CD4-positive, alpha-beta T cell treated with Interleukin-10 for 1 hour (primary cell): Measurements from ENCODE around the gene PAX3.

ENCODE experiments used
- DNase-seq: peaks from one replicate; pipeline ENCODE4 v3.0.0-alpha.2; 2020

The PAX3 gene

DNA sequence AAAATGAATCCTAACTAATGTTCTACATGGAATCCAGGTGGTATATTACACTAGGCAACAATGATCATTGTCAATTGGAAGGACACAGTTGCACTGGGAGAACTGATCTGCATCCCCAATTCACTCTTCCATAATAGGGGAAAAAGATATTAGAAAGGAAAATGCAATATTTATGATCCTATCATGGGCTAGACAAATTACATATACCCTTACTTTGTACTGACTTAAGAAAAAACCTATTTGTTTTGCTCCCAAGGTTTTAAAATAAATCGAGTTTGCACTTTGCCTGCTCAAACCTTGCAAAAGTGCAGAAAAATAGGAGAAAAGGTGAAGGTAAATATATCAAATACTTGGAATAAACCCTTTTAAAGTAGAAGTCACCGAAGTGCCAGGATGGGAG lies 11.0 kb upstream of the PAX3 start:
- DNase-seq: no peak

DNA sequence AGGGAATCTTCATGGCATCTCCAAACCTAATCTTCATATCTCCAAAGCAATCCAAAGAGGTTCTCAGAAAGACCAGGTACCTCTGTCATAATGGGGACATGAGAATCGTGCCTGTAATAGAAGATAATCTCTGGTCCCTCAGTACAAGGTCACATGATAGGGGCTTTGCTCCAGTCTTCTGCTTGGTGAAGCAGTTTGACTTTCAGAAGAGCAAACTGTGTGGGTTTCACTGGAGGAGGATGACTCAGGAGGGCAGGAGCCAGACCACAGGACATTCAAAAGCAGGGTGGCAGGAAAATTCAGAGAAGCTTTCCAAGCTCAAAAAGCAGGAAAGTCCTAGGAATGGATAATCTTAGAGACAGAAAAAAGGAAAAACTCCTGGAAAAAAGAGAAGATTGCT lies 10.6 kb upstream of the PAX3 start:
- no peak for DNase-seq

DNA sequence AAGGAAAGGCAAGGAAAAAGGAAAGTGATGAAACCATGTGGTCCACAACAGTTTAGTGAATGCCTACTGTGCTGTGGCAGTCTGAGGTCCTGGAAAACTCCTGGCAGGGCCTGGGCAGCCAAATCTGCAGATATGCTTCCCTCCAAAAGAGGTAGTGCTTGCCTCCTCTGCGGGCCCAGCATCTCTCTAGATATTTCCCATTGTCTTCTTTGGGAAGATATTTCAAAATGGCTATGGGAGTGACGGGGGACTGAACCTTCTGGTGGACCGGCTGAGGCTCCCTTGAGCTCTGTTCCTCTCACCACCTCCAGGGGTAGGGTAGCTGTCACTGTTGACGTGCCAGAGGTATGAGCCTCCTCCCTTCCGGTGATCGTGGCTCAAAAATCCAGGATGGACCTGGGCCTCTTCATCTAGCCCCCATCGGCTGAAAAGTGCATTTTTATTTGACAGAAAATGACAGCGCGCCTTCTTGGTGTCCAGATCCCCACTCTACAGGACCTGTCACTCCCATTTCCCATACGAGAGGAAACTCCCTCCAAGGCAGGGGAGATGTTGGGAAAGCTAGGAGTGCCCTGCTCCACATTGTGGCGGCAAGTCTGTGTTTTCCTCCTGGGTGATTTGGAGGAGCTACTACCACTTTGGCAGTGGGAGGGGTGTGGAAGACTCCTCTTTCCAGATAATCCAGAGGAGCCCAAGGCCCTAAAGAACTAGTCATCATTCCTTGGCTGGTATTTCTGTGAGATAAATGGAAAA lies 9.4 kb upstream of the PAX3 start:
- DNase-seq: no peak

DNA sequence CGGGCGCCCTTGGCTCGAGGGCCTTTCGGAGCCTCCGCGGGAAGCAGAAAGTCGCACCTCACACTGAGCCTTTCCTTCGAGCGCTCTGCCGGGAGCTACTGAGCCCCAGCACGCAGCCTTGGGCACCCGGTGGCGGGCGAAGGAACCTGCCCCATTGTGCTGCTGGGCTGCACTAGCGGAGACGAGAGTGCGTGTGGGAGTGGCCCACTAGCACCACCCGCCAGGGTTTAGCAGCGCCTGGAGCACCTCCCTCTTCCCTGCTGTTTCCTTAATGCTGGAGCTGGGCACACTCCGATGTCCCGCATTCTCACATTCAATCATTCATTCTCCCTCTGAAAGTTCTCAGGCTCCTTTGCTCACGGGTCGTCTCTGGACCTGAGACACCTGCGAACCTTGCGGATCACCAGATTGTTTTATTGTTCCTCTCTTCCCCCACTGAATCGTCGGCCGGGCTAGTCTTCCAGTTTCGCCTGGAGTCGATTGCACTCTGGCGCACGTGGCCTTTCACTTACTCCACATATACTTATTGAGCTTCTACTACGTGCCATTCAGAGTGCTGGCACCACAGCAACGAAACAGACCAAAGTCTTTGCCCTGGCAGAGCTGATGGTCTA lies 8.5 kb upstream of the PAX3 start:
- DNase-seq: no peak

DNA sequence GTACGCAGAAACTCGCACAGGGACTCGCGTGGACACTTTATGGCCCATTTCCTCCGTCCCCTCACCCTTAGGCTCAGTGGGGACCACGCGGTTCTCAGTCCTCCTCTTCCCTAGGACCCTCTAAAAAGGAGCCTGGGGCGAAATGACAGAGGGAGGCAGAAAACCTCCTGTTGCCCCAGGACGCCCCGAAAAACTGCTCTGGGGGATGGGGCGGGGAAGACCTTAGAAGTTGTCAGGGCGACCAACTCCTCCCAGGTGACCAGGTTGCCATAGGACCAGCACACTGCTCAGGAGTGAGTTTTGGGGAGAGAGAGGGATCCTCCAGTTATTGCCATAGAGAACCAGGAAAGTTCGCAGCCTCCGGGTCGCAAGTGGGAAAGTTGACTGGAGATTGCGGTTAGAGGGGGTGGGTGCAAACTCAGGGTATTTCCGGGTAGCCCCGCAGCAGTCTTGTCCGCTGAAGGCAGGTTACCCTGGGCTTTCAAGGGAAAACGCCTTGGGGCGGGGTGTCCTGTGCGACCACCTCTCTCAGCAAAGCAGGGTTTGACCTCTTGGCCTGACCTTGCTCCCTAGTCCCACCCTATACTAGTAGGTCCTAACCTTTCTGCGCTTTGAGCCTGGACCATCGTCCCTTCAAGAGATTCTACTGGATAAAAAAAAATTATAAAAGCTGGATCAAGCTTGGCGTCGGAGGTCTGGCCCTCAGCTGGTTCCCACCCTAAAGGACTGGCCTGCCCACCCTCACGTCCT lies 7.8 kb upstream of the PAX3 start:
- DNase-seq: no peak

DNA sequence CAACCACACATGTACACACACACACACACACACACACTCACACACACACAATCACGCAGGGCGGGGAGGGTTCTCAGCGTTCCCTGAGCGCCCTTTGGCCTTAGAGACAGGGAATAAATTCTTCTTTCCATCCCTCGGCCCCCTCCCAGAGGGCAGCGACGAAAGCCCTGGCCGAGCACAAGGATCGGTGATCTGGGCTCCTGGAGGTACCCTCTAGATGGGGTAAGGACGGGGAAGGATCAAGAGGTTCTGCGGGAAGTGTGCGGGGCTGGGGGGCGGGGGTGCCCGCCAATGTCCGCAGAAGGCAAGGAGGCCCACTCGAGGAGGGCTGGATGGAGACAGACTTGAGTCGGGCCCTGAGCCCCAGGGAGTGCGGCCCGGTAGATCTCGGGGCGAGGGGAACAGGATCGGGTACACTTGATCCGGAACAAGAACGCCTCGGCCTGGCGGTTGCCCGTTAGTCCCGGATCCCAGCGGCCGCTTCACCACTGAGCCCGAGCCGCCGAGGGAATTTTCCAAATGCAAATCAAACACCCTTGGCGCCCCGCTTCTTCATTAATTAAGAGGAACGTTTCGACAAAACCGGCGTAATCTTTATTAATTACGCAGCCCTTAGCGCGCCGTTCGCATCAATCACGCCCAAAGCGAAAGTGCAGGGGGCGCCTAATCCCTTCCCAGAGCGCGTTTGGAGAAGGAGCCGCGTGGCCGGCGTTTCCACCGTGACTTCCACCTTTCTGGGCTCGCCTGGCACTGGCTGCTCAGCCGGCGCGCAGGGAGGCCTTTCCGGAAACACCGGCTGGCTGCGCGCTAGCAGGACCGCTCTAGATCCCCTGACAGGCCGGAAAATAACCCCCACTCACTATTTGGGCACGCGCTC lies 7.0 kb upstream of the PAX3 start:
- DNase-seq: no peak

DNA sequence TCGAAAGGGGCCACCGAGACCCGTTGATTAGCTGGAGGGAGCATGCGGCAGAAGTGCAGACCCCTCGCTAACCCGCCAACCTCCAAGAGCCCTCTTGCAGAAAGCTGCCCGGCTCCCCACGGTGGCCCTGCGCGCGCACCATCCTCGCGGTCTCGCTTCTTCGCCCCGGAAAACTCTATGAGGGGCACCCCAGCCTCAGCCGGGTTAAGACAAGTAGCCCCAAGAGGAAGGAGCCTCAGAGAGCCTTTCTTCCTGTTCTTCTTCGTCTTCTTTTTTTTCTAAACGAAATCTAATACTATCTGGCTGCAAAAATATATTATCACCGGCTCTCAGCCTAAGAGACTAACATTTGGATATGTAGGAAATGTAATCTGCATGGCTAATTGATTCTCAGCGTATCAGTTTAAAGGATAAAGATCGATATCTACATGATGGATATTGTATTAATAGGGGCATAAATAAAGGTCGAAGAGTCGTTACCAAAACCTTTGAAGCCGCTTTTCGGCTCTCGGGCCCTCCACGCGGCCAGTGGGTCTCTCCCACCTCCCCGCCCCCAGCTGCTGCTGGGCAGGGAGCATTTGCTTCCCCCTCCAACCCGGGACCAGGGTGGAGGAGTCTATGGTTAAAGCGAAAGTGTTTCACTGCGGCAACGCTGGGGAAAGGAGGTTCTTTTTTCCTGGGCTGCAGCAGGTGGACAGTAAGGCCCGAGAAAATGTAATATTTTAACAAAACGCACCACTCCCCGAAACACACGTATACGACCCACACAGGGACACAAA lies 6.1 kb upstream of the PAX3 start:
- DNase-seq: no peak

DNA sequence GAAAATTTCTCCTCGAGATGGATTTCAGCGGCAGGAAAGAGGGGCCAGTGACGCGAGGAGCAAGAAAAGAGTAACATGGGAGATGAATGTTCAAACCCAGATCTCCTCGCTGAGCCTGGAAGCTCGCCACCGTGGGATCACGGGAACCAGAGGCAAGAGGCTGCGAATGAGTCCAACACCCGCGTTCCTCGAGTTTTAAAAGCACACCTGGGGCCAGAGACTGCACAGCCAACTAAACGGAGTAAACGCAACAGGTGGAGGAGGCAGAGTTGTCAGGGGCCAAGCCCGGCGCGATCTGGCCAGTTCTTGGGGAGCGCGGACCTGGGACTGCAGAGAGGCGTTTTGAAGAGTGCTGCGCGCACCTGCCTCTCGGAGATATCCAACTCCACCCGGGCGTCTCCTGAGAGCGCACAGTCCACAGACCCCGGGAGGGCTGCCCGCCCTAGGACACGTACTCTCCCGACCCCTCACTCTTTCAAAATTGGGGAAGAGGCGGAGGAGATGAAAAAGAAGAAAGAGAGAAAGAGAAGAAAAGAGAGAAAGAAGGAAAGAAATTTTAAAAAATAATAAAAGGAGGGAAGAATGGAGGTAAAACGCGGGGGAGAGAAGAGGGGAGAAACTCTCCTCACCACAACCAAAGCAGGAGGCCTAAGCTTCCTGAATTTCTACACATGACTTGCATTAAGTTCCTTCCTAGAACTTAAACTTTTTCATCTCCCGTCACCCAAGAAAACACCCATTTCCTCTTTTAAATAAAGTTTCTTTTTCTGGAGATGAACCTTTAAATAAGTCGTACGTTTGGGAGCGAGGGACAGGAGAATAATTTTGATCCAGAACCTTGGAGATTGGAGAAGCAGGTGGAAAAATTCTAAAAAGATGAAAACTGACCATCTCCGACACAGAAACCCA lies 5.3 kb upstream of the PAX3 start:
- no peak for DNase-seq

DNA sequence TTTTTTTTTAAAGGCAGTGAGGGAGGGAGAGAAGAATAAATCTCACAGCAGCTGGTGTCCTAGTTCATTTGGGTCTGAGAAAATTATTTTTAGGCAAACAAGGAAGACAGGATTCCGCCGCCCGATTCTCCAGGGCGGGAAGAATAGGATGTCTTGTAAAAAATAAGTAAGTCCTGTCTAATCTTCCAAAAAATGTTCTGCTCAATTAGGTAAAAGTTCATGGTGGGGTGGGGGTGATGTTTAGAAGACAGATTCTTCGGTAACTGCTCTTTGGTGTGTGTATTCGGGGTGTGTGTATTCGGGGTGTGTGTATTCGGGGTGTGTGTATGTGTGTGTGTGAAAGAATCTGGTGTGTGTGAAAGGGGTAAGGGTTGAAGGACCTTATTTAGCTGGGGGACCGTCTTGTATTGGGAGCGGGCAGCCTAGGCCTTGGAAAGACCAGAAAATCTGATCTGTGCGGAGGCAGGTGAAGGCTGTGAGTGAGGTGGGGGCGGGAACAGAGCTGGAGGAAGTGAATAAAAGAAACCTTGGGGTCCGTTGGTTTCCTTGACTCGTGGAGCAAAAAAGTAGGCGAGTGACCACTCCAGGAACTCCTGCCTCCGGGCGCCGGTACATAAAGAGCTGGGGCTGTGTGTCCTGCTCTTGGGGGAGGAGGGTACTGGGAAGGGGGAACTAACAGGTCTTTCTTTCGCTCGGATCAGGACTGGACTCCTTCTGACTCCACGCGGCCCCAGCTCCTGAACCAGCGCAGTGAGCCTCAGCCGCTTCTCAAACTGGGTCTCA lies 4.4 kb upstream of the PAX3 start:
- DNase-seq: no peak

DNA sequence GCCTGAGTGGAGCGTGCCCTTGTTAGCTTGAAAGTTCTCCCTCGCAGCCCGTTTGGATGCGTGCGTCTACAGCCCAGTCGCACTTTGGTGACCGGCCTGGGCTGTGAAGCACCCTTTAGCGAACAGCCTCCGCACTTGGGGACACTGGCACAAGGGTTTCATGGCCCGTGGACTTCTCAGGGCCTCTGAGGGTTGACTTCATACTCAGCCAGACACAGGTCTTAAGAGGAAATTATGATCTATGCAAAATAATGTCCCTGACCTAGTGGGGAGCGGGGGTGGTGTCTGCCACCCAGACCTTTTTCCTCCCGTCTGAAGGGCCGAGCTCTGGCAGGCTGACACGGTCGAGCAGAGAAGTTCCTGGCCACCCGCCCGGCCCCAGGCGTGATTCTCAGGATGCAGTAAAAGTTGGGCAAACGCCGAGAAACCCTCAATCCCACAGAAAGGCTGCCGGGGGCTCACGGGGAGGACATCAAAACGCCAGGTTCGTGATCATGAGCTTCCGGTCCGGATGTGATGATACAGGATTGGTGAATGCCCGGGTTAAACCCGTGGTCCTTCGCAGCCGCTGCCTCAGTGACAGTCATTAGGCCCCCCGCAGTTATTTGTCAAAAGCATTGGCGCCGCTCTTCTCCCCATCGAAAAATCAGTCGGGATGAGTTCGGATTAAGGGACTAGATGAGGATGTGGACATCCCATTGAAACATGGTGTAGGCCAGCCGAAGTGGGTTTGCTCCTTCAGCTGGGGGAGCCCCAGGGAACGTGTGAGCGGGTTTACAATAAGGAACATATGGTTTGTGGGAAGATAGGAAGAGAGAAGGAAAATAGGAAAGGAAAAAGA lies 3.6 kb upstream of the PAX3 start:
- DNase-seq: no peak

DNA sequence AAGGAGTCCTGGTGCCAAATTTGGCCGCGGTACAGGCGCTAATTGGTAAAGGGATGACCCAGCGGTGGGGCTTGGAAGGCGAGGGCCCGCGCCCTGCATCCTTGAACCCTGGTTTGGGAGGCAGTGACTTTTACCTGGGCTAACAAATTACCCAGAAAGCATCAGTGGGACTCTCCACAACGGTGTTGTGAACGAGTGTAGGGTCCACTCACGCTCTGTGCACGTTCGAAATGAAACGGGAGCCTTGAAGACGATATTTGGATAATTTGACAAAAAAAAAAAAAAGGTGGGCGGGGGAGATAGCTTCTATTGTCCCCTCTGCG lies 3.0 kb upstream of the PAX3 start:
- DNase-seq: no peak

DNA sequence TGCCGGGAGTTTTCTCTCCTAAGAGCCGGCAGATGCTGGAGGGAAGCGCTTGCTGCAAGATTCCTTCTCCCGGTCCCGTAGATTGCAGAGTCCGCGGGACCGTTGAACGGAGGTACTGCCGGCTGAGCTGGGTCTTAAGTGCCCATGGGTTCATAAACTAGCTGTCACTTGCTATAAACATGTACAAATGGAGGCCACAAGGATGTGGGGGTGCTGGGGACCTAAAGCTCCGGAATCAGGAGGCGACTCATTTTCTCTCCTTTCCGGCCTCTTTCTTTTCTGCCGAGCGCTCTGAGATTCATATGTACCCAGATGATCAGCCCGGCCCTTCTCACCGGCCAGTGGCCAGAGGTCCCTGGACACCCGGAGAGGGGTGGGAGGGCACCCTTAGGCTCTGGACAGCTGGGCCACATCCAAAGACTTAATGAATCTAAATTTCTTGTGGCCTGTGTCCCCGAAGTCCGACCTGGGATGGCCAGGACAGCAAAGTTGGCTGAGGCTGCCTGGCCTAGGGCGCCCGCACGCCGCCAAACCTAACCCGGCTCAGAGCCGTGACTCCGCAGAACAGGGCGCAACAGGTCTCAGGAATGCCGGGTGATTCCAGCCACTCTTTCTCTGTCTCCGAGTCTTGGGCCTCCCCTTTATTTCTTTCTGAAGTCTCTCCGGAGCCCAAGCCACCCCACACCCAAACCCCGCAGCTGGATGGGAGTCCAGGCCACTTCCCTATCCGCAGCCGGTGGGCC lies 2.4 kb upstream of the PAX3 start:
- no peak for DNase-seq

DNA sequence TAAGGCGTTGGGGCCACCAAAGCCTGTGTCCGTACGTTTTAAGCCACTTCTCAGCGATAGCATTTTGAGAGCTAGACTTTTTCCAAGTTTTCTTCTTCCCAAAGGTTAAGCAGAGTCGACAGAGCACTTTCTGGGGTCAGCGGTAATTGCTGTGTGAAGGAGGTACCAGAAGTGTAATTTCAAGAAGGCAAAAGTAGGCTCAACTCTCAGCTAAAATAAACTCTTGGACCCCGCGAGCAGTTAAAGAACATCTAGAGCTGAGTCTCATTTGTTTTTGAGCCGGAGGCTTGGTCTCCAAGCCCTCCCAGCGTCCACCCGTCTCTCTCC lies 1.9 kb upstream of the PAX3 start:
- DNase-seq: no peak

DNA sequence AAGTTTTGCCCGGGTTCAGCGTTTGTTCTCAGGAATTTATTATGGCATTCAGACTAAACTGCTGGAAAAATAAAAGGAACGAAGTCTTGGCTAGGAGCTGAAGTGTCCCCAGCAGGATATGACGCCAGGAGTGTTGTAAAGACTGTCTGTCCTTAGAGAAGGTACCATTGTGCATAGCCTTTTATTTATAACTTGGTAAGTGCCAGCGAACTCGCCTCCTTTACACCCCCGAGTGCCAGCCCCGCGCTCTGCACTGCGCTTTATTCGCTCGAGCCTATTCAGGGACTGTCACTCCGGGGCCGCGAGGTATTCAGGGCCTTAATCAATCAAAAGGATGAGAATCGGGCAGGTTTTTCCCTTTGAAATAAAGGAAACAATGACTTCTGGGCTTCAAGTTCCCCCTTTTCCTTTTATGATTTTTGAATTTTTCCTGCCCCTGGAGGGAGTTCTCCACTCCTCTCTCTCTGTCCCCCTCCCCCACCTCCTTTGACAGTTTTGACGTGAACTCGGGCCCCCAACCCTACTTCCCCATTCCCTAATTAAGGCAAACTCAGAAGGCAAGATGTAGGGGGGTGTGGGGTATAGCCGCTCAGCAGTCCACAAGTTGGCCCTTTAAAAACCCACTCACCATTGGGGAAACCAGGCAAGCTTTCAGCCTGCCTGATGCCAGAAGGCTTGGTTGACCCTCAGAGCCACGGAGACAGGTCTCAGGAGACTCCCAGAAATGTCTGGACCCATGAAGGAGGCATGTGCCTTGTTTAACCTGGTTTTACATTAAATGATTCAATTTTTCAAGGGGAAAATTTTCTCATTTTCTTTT lies 1.3 kb upstream of the PAX3 start:
- no peak for DNase-seq

DNA sequence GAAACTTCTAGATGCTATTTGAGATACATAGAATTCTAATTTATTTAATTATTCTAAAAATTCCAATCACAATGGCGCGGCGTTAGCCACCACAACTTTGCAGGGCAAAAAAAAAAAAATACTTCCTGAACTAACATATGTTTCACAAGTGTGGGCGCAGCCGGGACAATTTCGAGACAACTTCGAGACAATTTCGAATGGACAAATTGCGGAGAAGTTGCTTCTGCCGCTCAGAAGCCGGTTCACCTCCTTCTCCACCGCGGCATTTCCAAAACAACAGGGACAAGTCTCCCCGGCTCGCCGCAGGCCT lies 842 bp downstream of the PAX3 start:
- no peak for DNase-seq

DNA sequence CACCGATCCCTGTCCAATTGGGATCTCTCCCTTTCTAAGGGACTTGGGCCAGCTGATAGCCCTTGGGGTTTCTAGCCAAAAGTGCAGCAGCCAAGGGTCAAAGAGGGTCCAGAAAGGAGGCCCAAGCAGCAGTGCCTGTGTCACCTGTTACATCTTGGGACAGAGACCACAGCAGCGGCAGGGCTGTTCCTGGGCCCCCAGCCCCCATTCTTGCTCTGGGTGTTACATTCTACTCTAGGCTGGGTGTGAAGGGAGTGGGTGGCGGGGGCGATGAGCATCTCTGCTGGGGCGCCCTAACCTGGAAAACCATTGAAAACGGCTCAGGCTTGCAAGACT lies 1.2 kb downstream of the PAX3 start:
- no peak for DNase-seq

DNA sequence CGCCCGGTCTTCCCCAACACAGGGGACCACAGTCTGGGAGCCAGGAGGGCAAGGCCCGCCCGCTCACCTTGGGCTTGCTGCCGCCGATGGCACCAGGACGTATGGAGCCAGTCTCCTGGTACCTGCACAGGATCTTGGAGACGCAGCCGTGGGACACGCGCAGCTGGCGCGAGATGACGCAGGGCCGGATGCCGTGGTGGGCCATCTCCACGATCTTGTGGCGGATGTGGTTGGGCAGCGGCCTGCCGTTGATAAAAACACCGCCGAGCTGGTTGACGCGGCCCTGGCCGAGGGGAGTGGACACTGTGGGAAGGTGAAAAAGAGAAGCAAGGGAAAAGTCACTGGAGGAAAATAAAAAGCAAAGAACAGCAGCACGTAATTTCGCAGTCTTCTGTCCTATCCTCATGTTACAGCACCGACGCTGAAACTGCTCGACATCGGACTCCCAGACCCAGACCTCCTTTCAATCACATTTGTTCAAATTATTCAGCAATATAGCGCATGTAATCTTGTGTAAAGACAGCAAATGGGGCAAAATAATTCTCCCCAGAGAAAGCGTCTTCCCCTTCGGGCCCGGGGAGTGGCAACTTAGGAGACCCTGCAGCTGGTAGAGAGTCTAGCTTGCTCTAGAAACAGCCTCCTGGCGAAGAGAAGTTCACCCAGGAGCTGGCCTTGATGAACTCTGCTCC lies 1.7 kb downstream of the PAX3 start:
- no peak for DNase-seq

DNA sequence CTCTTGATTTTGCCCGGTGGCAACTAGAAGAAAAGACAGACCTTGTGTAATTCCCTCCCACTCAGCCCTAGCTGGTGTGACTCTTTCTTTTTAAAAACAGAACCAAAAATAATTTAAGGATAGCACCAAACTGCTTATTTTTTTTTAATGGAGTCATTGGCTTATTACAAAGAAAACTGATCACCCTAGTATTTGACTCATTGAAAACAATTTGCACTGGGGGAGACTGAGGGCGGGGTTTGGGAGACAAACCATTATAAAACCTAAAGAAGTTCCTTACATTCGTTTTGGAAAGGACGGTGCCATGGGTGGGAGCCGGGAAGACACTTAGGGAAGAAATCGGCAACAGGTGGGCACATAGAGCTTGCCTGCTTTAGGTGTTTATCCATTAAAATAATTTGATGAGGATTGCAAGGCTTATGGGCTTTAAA lies 2.5 kb downstream of the PAX3 start:
- no peak for DNase-seq
